Measurements from ENCODE around the gene MAGEA4. TPM values are rescaled to one million over a fixed set of nuclear protein-coding genes. Genes with fewer than 3 reads are reported as not detected.

The MAGEA4 gene
- total RNA-seq, 2 donors from 2014 or later = not detected

DNA sequence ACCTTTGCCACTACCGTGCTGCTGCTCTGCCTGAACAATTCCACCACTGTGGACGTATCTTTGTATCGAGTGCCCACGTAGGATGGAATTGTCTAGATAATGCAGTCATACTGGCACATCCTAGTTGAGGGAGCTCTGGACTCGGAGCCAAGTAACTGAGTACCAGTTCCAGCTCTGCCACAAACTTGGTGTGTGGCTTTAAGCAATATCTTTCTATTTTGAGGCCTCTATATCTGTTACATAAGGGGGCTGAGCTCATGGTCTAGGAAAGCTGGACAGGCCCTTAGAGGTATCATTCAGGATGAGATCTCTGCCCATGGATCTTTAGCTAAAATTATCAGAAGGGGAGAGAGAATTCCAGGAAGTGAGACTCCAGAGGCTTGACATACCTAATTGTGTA lies 49.3 kb downstream of the MAGEA4 start:
- H3K27ac Mint-ChIP-seq = no peak overlapping the region
- no peak overlapping the region for H3K4me3 Mint-ChIP-seq
- H3K36me3 Mint-ChIP-seq = no peaks in the 10 kb centered on the region
- no peaks in the 10 kb centered on the region for H3K4me1 Mint-ChIP-seq (ENCODE audit: low read depth in 2 of 2)
- ATAC-seq (no peak), DNase-seq (ENCODE audit: low spot score) (no peak)
- H3K27me3 Mint-ChIP-seq = peaks cover 0 to 6% of the 10 kb centered on the region in 2 donors
- peaks cover 4% of the 10 kb centered on the region for H3K9me3 Mint-ChIP-seq

DNA sequence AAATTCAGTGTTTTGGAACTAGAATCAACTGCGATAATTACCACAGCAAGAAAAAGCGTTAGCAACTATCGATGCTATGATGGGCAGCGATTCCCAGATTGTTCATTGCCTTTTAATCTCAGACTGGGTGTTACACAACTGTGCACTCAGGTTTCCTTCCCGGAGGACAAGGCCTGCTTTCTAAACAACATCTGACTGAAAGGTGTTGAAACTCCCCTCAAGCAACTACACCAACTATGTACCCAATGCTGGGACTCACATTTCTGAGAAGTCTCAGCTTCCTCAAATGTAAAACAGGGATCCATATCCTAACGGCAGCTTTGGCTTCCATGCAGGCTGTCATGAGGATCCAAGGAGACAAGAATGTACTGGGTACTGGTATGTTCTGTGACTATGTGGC lies 53.5 kb downstream of the MAGEA4 start:
- Mint-ChIP-seq H3K27ac (no peak overlapping the region), H3K27me3 (no peaks in the 10 kb centered on the region), H3K4me3 (no peak overlapping the region), H3K4me1 (ENCODE audit: low read depth in 2 of 2) (no peaks in the 10 kb centered on the region), H3K36me3 (no peaks in the 10 kb centered on the region), H3K9me3 (no peaks in the 10 kb centered on the region)
- ATAC-seq = no peak
- no peak for DNase-seq (ENCODE audit: low spot score)

DNA sequence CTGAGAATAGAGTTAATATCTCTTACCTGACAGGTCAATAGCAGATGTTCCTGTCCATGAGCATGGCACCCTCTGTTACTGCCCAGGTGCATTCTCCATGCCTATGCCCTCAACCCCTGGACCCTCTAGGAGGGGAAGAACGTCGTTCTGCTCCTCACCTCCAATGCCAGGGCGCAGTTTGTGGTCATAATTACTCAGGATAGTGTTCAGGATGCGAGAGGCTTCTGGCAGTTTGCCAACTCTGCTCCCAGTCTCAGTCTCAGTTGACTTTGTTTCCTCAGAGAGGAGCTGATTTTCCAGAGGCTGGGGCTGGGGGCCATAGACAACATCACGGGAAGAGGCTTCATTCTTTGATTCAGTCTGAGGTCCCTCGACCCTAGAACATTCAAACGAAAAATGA lies 57.3 kb downstream of the MAGEA4 start:
- Mint-ChIP-seq H3K27ac (no peak overlapping the region), H3K4me1 (ENCODE audit: low read depth in 2 of 2) (no peaks in the 10 kb centered on the region), H3K27me3 (peaks cover 6 to 10% of the 10 kb centered on the region in 2 donors), H3K9me3 (no peaks in the 10 kb centered on the region), H3K36me3 (no peaks in the 10 kb centered on the region), H3K4me3 (no peak overlapping the region)
- DNase-seq (ENCODE audit: low spot score) = no peak
- ATAC-seq = no peak

DNA sequence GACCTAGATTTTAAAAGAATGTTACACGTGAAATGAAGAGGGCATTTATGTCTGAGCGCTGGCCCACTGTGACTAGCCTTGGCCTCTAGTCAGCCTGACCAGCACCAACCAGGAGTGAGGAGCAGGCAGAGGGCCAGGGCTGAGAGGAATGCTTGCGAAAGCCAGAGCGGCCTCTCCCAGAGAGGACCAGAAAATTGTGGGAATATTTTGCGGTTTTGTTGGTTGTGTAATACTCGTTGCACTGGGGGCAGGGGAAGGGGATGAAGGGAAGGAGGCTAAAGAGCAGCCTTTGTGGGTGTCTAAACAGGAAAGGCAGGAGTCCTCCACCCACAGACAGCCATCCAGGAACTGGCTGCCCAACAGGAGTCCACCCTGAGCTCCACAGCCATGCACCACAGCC lies 58.0 kb downstream of the MAGEA4 start:
- ATAC-seq = no peak
- Mint-ChIP-seq H3K27me3 (peaks cover 6 to 14% of the 10 kb centered on the region in 2 donors), H3K4me1 (ENCODE audit: low read depth in 2 of 2) (no peaks in the 10 kb centered on the region), H3K36me3 (no peaks in the 10 kb centered on the region), H3K27ac (no peak overlapping the region), H3K9me3 (no peaks in the 10 kb centered on the region), H3K4me3 (no peak overlapping the region)
- DNase-seq (ENCODE audit: low spot score) = no peak

DNA sequence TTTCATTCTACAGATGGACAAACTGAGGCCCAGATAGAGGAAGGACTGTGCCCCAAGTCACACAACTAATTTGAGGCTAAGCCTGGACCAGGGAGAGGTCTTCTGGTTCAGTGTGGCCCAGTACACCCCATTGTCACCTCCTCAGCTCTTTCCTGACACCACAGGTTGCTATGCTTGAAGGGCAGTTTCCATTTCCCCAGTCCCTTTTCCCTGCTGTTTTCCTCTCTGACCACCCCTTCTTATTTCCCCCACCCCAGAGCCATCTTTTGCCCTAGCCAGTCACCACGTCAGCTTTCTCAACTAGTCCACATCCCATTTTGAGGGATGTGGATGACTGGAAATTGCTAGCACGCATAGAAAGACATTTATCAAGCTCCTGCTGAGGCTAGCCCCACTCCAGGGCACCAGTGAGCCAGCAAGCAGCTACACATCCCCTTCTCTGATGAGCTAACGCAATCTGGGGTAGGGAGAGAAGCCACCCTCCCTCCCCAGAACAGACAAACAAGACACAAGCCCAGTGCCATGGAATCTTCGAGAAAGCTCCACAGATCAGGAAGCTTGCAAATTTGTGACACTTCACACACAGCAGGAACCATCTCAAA lies 60.5 kb downstream of the MAGEA4 start:
- H3K4me1 Mint-ChIP-seq (ENCODE audit: low read depth in 2 of 2) = no peaks in the 10 kb centered on the region
- no peak overlapping the region for H3K4me3 Mint-ChIP-seq
- peaks cover 6 to 18% of the 10 kb centered on the region in 2 donors for H3K27me3 Mint-ChIP-seq
- no peaks in the 10 kb centered on the region for H3K36me3 Mint-ChIP-seq
- H3K9me3 Mint-ChIP-seq = no peaks in the 10 kb centered on the region
- DNase-seq (ENCODE audit: low spot score) = no peak
- H3K27ac Mint-ChIP-seq = no peak overlapping the region
- no peak for ATAC-seq

DNA sequence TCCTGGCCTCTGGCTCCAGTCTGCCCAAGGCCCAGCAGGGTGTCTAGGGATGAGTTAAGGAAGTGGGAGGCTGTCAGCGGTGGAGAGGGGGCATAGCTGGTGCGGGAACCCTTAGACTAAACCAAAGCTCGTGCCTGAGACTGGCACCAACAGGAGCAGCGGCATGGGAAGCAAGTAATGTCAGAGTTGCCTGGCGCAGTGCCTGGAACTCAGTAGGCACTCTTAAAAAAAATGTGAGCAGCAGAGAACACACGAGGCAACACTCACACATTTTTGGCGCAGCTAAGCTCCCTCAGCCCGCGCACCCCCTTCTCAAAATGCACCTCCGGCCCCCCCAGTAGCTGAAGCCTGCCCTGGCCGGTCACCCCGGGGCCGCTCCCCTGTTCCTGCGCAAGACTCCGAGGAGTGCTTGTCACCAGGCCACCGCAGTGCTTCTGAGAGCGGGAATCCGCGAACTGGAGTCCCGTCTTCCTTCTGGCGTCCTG lies 61.2 kb downstream of the MAGEA4 start:
- ATAC-seq (no peak), DNase-seq (ENCODE audit: low spot score) (no peak)
- Mint-ChIP-seq H3K27me3 (peaks cover 6 to 18% of the 10 kb centered on the region in 2 donors), H3K36me3 (no peaks in the 10 kb centered on the region), H3K4me1 (ENCODE audit: low read depth in 2 of 2) (no peaks in the 10 kb centered on the region), H3K9me3 (no peaks in the 10 kb centered on the region), H3K4me3 (no peak overlapping the region), H3K27ac (no peak overlapping the region)

Other genes with a start within 250 kb of the MAGEA4 start
- not detected for gene PRRG3, start 217.4 kb upstream of the MAGEA4 start, total RNA-seq
- gene FATE1, start 196.9 kb upstream of the MAGEA4 start, total RNA-seq = not detected
- not detected for gene CNGA2, start 178.1 kb upstream of the MAGEA4 start, total RNA-seq
- not detected for gene GABRE, start 61.8 kb downstream of the MAGEA4 start, total RNA-seq
- gene MAGEA10, start 225.7 kb downstream of the MAGEA4 start, total RNA-seq = not detected